AG09309 (cell line): ENCODE measurements around the gene CCDC110.

Experiments used
- DNase-seq: peaks from one replicate; pipeline ENCODE4 v3.0.0-alpha.2; 2010; ENCODE audit warnings: low read depth
- H3K4me3 ChIP-seq: 2 replicates; pipeline ENCODE4 v1.5.1; 2011; ENCODE audit warnings: mild to moderate bottlenecking, low read depth, low read length, moderate library complexity; ENCODE audit not compliant: control insufficient read depth
- TF ChIP-seq, protein P1 (sequence below): IDR thresholded peaks from 2 replicates; pipeline ENCODE4 v1.5.1; 2011; ENCODE audit warnings: mild to moderate bottlenecking, low read depth, low read length, inconsistent platforms; ENCODE audit not compliant: insufficient read depth, control insufficient read depth; ENCODE audit errors: missing control alignments

CCDC110 gene

GRCh38 chr4:185408432-185408831 is 63.1 kb downstream of the CCDC110 start:
- TF ChIP-seq, protein P1, sequence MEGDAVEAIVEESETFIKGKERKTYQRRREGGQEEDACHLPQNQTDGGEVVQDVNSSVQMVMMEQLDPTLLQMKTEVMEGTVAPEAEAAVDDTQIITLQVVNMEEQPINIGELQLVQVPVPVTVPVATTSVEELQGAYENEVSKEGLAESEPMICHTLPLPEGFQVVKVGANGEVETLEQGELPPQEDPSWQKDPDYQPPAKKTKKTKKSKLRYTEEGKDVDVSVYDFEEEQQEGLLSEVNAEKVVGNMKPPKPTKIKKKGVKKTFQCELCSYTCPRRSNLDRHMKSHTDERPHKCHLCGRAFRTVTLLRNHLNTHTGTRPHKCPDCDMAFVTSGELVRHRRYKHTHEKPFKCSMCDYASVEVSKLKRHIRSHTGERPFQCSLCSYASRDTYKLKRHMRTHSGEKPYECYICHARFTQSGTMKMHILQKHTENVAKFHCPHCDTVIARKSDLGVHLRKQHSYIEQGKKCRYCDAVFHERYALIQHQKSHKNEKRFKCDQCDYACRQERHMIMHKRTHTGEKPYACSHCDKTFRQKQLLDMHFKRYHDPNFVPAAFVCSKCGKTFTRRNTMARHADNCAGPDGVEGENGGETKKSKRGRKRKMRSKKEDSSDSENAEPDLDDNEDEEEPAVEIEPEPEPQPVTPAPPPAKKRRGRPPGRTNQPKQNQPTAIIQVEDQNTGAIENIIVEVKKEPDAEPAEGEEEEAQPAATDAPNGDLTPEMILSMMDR: no peak
- no peak overlapping the region for H3K4me3 ChIP-seq

DNA sequence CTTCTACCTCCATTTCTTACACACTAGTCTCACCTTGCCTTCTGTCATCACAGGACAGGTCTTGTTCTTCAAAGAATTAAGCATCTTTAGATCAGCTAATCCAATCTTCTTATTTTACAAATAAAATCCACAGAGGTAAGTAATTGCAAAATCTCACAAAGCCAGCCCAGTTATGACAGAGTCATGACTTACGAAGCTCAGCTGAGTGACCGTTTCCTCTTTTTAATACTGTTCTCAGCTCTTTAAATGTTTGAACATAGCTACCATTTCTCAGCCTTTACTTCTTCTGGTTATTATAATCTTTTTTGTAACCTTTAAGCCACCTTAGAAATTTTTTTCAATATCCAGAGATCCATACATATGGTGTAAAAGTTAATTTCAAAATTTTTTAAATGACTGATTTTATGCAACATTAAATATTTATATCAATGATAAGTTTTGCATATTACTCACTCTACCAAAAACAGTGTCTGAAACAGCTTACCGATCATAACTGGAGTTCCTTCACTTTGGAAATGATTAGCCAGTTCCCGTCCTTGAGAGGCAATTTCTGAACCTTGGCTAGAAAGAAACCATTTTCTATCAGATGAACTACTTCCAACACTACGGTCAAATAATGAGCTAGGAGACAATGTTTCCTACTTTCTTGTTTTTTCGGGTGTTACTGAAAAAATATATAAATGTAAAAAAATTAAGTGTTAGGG is 66.1 kb downstream of the CCDC110 start:
- no peak overlapping the region for H3K4me3 ChIP-seq
- no peak for DNase-seq
- TF ChIP-seq, protein P1: no peak

More at GRCh38 chr4:185408432-185408831, 63.1 kb downstream of the CCDC110 start:
- no peak for DNase-seq

GRCh38 chr4:185404031-185404430 is 67.5 kb downstream of the CCDC110 start:
- TF ChIP-seq, protein P1: no peak
- no peak for DNase-seq
- H3K4me3 ChIP-seq: no peak overlapping the region

- TF ChIP-seq, protein P1: no peak
These were observed 72.1 kb downstream of the CCDC110 start for GRCh38 chr4:185399466-185399865.

DNA sequence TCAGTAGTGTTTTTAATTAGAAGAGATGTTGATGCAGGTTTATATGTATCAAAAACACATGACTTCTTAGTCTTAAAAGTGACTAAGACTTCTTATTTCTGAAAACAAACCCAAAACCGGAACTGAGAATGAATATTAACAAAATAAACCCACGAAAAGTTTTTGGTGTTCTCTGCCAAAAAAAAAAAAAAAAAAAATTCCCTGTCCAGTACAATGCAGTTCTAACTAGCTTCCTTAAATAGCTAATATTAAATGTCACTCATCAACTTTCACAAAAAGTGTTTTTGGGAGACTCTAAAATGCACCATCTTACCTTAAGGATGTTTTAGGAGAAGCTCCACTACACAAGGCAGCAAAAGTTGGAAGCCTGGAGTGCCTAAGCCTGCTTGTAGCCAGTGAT is 72.9 kb downstream of the CCDC110 start:
- TF ChIP-seq, protein P1: no peak
- no peak for DNase-seq
- H3K4me3 ChIP-seq: no peak overlapping the region

More at GRCh38 chr4:185399466-185399865, 72.1 kb downstream of the CCDC110 start:
- DNase-seq: no peak
- no peak overlapping the region for H3K4me3 ChIP-seq

DNA sequence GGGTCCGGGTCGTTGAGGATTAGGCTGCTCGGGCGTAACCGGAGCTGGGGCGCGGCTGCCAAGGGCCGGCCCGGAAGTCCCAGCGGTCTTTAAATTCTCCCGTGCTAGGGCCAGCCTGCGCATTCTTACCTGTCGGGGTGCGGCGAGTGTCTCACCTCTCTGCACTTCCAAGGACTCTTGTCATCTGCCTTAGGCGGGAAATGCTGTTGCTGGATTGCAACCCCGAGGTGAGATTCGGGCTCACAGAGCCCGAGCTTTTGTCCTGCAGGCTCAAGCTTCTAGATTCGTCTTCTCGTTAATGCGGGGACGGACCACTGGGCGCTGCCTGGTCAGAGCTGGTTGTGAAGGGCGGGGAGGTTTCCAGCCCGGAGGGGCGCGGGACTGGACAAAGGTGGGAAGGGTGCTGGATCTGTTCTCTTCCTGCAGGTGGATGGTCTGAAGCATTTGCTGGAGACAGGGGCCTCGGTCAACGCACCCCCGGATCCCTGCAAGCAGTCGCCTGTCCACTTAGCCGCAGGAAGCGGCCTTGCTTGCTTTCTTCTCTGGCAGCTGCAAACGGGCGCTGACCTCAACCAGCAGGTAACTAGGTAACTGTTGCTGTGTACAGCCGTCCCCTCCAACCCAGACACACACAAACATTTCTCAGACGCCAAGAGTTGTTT is 74.7 kb downstream of the CCDC110 start, which contains the start of gene ANKRD37:
ANKRD37 (plus strand) TSS at position 118 of the 662 bp plus-strand sequence; CDS start at position 201, 83 bp downstream.
- TF ChIP-seq, protein P1: no peak
- H3K4me3 ChIP-seq: peak within 1 kb of the TSS; percentile 61
- no peak for DNase-seq
